GM19328 (cell line): ENCODE data around the gene KHDC4.
"Not testable (repeated sequence)": the region's sequence is repeated elsewhere in the genome, so short reads cannot be mapped to it uniquely, and the experiment has no call there.

Source experiments
- ATAC-seq: cut with Tn5 transposase; IDR thresholded peaks from one replicate; pipeline ENCODE4 v1.9.1; 2021; ENCODE audit warnings: mild to moderate bottlenecking, moderate library complexity; ENCODE audit not compliant: unreplicated experiment

The KHDC4 gene

GRCh38 chr1:155941845-155942531, 7.8 kb upstream of the KHDC4 start:
- no peak for ATAC-seq

GRCh38 chr1:155940993-155941844, 7.0 kb upstream of the KHDC4 start, which contains the start of gene RXFP4:
Gene RXFP4, plus strand, starts transcription at chr1:155941638. Its CDS starts 72 bp downstream, at chr1:155941710.
- no peak for ATAC-seq

GRCh38 chr1:155940482-155940992, 6.3 kb upstream of the KHDC4 start:
- ATAC-seq, result no peak

- no peak for ATAC-seq
These were observed 4.0 kb upstream of the KHDC4 start for GRCh38 chr1:155938220-155938627.

GRCh38 chr1:155934936-155935590, 850 bp upstream of the KHDC4 start:
- ATAC-seq, result no peak

- no peak for ATAC-seq
These were observed 569 bp downstream of the KHDC4 start for GRCh38 chr1:155933591-155934096.

- no peak for ATAC-seq
These were observed 1.7 kb downstream of the KHDC4 start for GRCh38 chr1:155932487-155932886.

- ATAC-seq, result no peak
These were observed 2.1 kb downstream of the KHDC4 start for GRCh38 chr1:155932081-155932480.

GRCh38 chr1:155931332-155932038, 2.7 kb downstream of the KHDC4 start:
- no peak for ATAC-seq

- not testable (repeated sequence) for ATAC-seq
These were observed 3.5 kb downstream of the KHDC4 start for GRCh38 chr1:155930725-155931124.

GRCh38 chr1:155929057-155929456, 5.2 kb downstream of the KHDC4 start:
- no peak for ATAC-seq

- ATAC-seq, result no peak
These were observed 8.7 kb downstream of the KHDC4 start for GRCh38 chr1:155925506-155925905.

GRCh38 chr1:155920717-155921116, 13.5 kb downstream of the KHDC4 start:
- ATAC-seq, result no peak

GRCh38 chr1:155919801-155920200, 14.4 kb downstream of the KHDC4 start:
- no peak for ATAC-seq

- no peak for ATAC-seq
These were observed 15.6 kb downstream of the KHDC4 start for GRCh38 chr1:155918660-155919059.

GRCh38 chr1:155913969-155914757, 20.1 kb downstream of the KHDC4 start:
- ATAC-seq, result no peak

GRCh38 chr1:155912056-155912536, 22.1 kb downstream of the KHDC4 start:
- no peak for ATAC-seq

- peak; percentile 81 for ATAC-seq
These were observed 22.8 kb downstream of the KHDC4 start, which contains the start of gene RIT1 for GRCh38 chr1:155911156-155912055. Gene RIT1, minus strand, starts transcription at chr1:155911349. Its CDS starts 588 bp downstream, at chr1:155910761.
